Measurements from ENCODE around the gene WDR90. TPM values are rescaled to one million over a fixed set of nuclear protein-coding genes. Genes with fewer than 3 reads are reported as not detected.

WDR90 gene
- total RNA-seq, 1 donor from 2014 or later: 33.3 TPM

- no peak for DNase-seq (ENCODE audit: low spot score)
- ATAC-seq: no peak
- intact Hi-C loops (cut with DNase I): no loop called here
Observed at GRCh38 chr16:635573-636205, 13.5 kb upstream of the WDR90 start.

GRCh38 chr16:636206-637080 lies 12.7 kb upstream of the WDR90 start, which contains the start of gene METTL26:
Gene METTL26 (minus strand): TSS chr16:636305. CDS start chr16:636290, 15 bp downstream.
- intact Hi-C loops (cut with DNase I): no loop called here
- ATAC-seq: peak; percentile 93
- peak; percentile 97 for DNase-seq (ENCODE audit: low spot score)

GRCh38 chr16:637081-638018 lies 11.8 kb upstream of the WDR90 start:
- peak; percentile 87 for ATAC-seq

GRCh38 chr16:638034-638543 lies 11.1 kb upstream of the WDR90 start:
- ATAC-seq: no peak
- DNase-seq (ENCODE audit: low spot score): no peak
- intact Hi-C loops (cut with DNase I): no loop called here

More at GRCh38 chr16:637081-638018, 11.8 kb upstream of the WDR90 start:
- intact Hi-C loops (cut with DNase I): no loop called here
- peak; percentile 96 for DNase-seq (ENCODE audit: low spot score)

DNA sequence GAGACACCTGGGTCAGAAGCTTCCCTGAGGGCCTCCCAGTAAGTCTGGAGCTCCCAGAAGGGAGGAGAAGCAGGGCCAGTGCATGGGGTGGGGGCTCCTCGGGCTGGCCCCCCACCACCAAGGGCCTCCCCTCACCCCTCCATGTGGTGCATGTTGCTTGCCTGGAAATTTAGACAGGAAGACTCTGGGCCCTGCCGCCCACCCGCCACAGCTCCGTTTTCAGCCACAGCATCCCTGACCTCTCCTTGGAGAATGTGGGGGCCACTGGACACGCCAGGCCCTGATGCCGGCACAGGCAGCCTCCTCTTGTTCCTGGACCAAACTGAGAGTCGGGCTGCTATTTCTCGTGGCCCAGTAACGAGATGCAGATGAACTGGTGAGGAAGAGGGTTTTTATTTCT lies 10.3 kb upstream of the WDR90 start:
- DNase-seq (ENCODE audit: low spot score) (no peak), ATAC-seq (no peak)
- intact Hi-C loops (cut with DNase I): no loop called here

- ATAC-seq (no peak), DNase-seq (ENCODE audit: low spot score) (no peak)
- intact Hi-C loops (cut with DNase I): no loop called here
Observed at GRCh38 chr16:640614-641013, 8.6 kb upstream of the WDR90 start.

- ATAC-seq (peak; percentile 53), DNase-seq (ENCODE audit: low spot score) (peak; percentile 92)
- intact Hi-C loops (cut with DNase I): no loop called here
Observed at GRCh38 chr16:641326-642188, 7.6 kb upstream of the WDR90 start, which contains the start of gene MCRIP2. Gene MCRIP2 (plus strand): TSS chr16:641828. CDS start chr16:641992, 164 bp downstream.

DNA sequence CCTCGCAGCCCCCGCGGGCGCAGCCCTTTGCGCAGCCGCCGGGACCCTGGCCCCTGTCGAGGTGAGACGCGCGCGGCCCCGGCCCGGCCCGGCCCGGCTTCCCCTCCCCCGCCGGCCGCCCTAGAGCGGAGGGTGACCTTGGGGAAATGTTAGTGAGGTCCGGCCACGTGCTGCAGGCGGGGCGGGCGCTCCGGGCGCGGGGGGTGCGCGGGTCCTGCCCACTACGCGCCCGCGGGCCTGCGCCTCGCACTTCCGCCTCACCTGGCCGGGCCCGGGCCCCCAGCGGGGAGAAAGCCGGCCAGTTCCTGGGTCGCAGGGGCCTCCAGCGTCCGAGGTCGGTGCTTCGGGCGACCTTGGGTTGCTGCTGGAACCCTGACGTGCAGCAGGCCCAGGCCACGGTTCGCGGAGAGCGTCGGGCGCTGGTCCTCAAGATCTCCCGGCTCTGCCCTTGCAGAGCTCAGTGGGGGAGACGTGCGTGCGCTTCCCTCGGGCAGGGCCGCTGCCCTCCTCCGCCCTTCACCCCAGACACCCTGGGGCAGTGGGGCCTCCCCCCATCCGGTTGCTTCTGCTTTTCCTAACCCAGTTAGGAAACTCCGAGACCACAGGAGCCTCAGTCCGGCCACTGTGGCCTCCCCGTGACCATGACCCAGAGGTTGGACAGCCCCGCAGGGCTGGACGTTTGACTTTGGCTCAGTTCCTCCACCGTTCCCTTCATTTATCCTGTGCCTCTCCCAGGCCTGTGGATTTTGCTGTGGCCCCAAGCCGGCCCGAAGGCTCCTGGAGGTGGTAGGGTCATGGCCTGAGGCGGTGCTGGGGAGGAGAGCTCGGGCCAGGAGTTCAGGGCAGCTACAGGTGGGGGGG lies 6.7 kb upstream of the WDR90 start:
- intact Hi-C loops (cut with DNase I): no loop called here
- no peak for DNase-seq (ENCODE audit: low spot score)
- ATAC-seq: peak; percentile 11

- intact Hi-C loops (cut with DNase I): no loop called here
- no peak for ATAC-seq
Observed at GRCh38 chr16:643050-643368, 6.2 kb upstream of the WDR90 start.

DNA sequence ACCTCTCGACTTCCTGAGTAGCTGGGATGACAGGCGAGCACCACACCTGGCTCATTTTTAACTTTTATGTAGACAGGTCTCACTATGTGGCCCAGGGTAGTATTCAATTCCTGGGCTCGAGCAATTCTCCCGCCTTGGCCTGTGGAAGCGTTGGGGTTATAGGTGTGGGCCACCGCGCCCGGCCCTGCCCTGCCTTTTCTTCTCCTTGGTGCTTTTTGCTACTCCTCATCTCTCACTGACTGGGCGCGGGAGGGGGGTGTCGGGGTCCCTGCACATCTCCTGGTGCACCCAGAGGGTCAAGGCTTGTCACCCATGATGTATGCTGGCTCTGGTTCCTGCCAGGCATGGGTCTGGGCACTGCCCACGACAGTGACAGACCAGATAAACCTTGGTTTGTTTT lies 4.6 kb upstream of the WDR90 start:
- ATAC-seq (no peak), DNase-seq (ENCODE audit: low spot score) (no peak)
- intact Hi-C loops (cut with DNase I): no loop called here

More at GRCh38 chr16:643050-643368, 6.2 kb upstream of the WDR90 start:
- no peak for DNase-seq (ENCODE audit: low spot score)

- intact Hi-C loops (cut with DNase I): no loop called here
- DNase-seq (ENCODE audit: low spot score) (no peak), ATAC-seq (no peak)
Observed at GRCh38 chr16:645852-646678, 3.1 kb upstream of the WDR90 start.

DNA sequence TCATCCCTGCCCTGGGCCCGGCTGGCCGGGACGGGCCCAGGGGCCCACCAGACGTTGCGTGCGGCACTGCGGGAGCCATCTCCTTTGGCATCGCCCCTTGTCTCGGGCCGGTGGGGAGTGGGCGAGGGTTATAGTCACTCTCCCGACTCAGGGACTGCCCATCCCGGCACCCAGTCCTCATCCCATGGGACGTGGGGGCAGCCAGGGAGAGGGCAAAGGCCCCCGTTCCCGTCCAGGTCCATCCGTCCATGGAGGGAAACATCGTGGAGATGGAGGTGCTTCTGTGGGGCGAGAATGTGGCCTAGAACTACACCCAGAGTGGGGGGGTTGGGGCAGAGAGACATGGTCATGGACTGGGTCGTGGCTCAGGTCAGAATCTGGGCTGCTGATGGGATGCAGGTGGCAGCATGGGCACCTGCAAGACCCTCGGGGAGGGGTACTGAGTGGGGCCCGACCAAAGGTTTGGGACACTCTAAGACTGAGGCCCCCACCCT lies 2.4 kb upstream of the WDR90 start:
- DNase-seq (ENCODE audit: low spot score): no peak
- no peak for ATAC-seq
- intact Hi-C loops (cut with DNase I): no loop called here

GRCh38 chr16:647173-647902 lies 1.8 kb upstream of the WDR90 start:
- intact Hi-C loops (cut with DNase I): no loop called here
- ATAC-seq (peak; percentile 3), DNase-seq (ENCODE audit: low spot score) (no peak)

GRCh38 chr16:648071-648780 lies 939 bp upstream of the WDR90 start:
- DNase-seq (ENCODE audit: low spot score): no peak
- ATAC-seq: no peak
- intact Hi-C loops (cut with DNase I): no loop called here

GRCh38 chr16:649631-650030 lies 466 bp downstream of the WDR90 start:
- intact Hi-C loops (cut with DNase I): loop anchor here (10.0 kb wide), 1 partner anchor 65 kb away; no protein-coding TSS in a partner anchor
- no peak for DNase-seq (ENCODE audit: low spot score)
- ATAC-seq: no peak

Data from sciatic nerve (tissue), 2 donors.